Cerebellar cortex (tissue), 1 donor: ENCODE results near the gene RING1.

Source experiments
- DNase-seq: peaks from one replicate; pipeline ENCODE4 v3.0.0-alpha.2; 2015; ENCODE audit warnings: low spot score

Gene RING1

GRCh38 chr6:33171880-33172687 lies 36.2 kb upstream of the RING1 start:
- no peak for DNase-seq

DNA sequence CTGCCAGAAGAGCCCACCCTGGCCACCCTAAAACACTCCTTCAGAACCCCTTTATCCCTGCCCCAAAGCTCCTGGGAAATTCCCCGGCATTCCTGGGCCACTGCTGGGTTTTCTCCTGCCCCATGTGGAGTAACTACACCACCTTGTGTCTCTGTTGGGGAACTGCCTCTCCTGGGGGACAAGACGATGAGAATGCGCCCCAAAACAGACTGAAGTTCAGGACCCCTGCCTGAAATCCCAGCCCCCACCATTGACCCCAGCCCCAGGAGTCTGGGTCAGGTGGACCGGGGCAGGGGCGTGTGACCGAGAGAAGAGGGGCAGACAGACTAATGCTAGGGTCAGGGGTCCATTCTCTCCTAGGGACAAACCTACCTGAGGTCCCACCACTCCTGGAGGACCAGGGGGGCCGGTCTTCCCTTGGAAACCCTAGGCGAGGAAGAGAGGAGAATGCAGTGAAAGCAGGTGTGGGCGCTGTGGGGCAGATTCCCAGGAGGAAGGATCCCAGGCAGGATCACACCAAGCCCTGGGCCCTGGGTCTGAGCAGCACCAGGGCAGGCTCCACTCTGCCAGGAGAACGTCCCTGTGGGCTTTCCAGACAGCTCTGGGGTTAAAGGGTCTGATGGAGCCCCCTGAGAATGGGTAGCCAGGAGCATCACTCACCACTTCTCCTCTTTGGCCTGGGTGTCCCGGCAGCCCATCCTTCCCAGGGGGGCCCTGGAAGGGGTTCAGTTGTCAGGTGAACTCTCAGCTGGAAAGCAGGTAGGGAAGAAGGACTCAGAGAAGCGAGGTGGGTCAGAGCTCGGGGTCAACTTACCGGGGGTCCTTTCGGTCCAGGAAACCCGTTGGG lies 35.4 kb upstream of the RING1 start:
- peak; percentile 33 for DNase-seq

DNA sequence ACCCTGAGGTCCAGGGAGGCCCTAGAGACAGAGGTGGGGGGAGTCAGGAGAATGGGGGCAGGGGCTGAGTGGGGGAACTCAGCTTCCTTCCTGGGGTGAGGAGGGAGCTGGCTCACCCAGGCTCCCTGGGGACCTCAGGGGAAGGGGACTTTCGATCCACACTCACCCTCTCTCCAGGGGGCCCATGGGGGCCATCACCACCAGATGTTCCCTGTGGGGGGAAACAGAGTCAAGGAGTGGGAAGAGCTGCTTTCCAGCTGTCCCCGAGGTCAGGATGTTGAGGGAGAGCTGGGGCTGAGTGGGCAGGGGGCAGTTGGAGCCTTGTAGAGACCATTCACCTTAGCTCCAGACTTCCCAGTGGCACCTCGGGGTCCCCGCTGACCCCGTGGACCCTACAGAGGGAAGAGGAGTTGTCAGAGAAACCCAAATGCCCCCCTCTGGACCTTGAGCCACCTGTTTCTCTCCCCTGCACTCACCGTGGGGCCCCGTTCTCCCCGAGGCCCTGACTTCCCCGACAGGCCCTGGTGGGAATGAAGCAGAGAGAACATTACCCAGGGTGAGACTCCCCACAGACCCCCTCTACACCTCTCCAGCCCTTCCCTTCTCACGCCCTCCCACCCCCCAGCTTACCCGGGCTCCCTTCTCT lies 34.6 kb upstream of the RING1 start:
- no peak for DNase-seq

DNA sequence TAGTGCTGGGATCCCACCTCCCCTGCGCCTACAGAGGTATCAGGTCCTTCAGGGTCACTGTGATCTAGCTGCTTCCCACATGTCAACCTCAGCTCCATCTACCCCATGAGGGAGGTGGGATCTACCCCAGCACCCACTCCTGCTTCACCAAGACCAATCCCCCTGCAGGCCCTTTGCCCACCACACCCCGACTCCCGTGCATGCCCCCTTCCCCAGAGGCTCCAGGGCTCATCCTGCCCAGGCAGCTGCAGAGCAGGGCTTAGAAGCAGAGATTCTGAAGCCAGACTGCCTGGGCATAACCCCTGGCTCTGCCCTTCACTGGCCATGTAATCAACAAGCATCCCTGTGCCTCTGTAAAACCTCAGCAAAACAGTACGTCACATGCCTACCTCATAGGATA lies 33.5 kb upstream of the RING1 start:
- no peak for DNase-seq

- no peak for DNase-seq
These were observed 32.7 kb upstream of the RING1 start for GRCh38 chr6:33175436-33176069.

GRCh38 chr6:33176906-33177305 lies 31.4 kb upstream of the RING1 start:
- DNase-seq = no peak

DNA sequence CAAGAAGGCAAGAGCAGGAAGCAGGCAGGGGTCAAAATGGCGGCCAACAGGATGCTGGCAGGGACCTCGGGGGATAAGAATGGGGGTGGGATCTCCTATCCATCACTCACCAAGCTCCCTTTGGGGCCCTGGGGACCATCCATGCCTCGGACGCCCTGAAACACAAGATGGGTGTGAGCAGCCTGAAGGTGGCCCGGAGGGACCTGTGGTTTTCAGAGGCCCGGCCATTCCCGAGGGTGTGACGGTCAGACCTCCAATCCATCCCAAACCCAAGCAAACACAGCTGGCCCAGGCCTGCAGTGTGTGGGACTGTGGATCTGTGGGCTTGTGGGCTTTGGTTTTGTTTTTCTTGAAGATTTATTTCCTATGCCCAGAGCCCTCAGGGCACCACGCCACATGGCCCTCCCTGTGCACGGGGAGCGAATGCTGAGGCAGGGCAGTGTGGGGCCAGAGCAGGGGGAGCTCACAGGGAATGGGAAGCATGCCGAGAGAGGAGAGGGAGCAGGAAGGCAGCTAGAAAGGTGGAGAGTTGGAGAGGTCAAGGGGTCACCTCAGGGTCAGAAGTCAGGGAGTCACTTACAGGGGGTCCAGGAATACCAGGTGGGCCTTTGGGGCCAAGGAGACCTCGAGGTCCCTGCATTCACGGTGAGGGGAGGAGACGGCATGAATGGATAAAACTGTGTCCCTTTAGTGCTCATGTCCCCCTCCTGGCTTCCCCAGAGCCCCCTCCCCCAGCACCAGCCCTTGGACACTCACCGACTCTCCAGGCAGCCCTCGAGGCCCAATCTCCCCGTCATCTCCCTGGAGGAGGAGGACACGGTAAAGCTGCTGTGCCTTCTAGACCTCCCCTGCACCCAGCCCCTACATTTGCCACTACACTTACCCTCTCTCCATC lies 30.5 kb upstream of the RING1 start:
- DNase-seq = no peak

DNA sequence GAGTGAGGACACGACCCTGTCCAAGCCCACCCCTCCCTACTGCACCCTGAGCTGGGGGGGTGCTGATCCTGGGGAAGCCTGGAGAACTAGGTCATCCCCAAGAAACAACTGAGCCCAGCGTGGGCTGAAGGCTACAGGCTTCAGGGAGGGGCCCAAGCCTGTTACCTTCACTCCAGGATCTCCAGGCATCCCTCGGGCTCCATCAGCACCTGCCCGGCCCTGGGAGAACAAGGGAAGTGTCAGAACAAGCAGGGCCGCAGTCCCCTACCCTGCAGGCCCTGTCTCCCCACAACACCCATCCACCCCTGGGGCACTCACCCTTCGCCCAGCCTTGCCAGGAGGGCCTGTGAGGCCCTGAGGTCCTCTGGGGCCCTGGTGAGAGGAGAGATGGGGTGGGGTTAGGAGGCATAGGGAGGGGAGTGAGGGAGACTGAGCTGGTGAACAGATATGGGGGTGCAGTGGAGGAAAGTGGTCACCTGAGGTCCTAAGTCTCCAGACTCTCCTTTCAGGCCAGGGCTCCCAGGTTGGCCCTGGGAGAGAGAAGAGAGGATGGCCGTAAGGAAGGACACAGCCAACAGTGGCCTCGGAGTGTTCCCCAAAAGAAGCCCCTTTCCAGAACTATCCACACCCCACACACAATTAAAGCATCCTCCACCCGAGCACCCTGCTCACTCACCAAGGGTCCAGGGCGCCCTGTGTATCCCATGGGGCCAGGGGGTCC lies 29.4 kb upstream of the RING1 start:
- DNase-seq = no peak

- no peak for DNase-seq
These were observed 27.2 kb upstream of the RING1 start for GRCh38 chr6:33181141-33181540.

GRCh38 chr6:33183071-33183683 lies 25.1 kb upstream of the RING1 start:
- DNase-seq = no peak

DNA sequence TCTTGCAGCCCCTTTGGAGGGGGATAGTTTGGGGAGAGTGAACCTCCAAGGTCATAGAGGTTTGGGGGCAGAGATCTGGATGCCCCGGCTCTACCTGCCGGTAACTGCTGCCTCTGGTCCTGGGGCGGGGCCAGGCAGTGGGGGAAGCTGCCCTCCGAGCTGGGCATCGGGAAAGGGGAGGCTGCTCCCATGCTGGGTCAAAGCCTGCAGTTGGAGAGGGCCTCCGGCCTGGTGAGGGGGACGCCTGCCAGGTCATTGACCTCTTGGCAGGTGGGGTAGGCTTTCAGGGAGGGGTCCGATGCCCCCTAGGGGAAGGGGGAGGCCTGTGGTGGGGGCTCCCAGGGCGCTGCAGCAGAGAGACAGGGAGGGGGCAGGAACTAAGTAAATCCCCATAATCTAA lies 23.1 kb upstream of the RING1 start:
- no peak for DNase-seq

GRCh38 chr6:33185654-33186187 lies 22.6 kb upstream of the RING1 start:
- DNase-seq = no peak

- DNase-seq = no peak
These were observed 20.5 kb upstream of the RING1 start for GRCh38 chr6:33187809-33188208.

GRCh38 chr6:33189164-33189563 lies 19.1 kb upstream of the RING1 start:
- no peak for DNase-seq

GRCh38 chr6:33189625-33190448 lies 18.5 kb upstream of the RING1 start:
- DNase-seq = no peak

DNA sequence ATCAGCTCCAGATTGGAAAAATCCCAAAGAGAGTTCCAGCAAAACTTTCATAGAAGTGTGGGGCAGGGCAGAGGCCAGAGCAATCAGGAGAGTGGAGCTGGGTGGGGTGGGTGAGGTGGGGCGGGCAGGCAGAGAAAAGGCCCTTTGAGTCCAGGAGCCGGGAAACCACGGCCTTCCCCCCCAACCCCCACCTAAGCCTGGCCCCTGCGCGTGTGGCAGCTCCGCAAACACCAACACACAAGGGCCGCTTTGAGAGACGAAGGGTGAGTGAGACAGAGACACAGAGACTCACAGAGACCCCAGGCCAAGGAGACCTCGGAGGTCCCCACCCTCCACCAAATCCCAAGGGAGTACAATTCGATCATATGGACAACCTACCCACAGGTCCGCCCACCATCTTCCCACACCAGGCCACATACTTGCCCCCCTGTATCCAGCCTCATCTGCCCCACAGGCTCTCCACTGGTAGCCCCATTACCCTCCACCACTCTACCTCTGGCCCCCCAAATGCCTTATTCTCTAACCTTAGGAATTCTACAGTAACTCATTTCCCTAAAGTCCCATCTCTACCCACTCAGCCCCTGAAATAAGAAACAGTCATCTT lies 17.7 kb upstream of the RING1 start:
- DNase-seq = no peak

DNA sequence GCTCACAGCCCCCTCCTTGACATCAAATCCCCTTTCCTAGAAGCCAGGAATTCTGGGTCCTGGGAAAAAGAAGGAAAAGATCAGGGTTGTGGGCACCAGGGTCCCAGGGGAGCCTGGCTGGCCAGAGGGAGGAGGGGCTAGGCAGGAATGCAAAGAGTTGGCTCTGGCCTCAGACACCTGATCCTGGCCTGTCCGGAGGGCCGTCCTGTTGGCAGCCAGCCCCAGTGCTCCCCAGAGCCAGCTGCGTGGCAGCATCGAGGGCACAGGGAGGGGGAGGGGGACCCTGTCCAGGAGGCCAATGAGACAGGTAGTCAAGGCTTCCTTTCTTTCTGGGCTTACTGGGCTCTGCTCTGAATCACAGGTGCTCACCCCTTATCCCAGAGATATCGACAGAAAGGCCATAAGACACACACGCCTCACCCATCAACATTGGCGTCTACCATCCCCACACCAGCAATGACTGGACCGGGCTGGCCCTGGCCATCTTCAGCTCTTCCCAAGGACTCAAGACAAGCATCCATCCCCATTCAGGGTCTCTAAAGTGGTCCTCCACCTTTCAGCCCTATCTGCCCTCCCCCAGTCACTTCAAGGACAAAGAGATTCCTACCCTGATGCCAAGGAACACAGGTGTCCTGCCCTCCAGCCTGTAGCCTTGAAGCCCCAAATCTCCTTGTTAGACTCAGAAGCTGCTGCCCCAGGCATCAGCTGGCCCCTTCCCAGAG lies 16.8 kb upstream of the RING1 start:
- no peak for DNase-seq

- DNase-seq = no peak
These were observed 16.1 kb upstream of the RING1 start, which contains the start of gene COL11A2 for GRCh38 chr6:33192105-33192646. COL11A2 (minus strand) TSS chr6:33192467; CDS start chr6:33192240, 227 bp downstream.
